Natural killer cell treated with Interleukin-12 subunit alpha and Interleukin-12 subunit beta and Interleukin-15 and Interleukin-18, amount 100 ng/mL, for 72 hours (primary cell): ENCODE data around the gene DPPA5. TPM values are rescaled to one million over a fixed set of nuclear protein-coding genes. Genes with fewer than 3 reads are reported as not detected.

Source experiments
- ATAC-seq, 2 donors: fragments of 150-1000 bp; cut with Tn5 transposase in 1 of 2; sonication (Bioruptor Pico), chemical (Tn5 transposase) in 1 of 2; 2 replicates each; pipeline ENCODE4 v1.10.0; 2021
- DNase-seq: peaks from one replicate; pipeline ENCODE4 v3.0.0; 2022; ENCODE audit warnings: low spot score
- H3K27ac Mint-ChIP-seq, 2 donors: 1 replicate in 1 of 2; 2 replicates in 1 of 2; pipeline ENCODE4 v1.8.0; 2022; ENCODE audit warnings: mixed read lengths in 2 of 2, mild to moderate bottlenecking in 1 of 2, moderate library complexity in 1 of 2
- H3K27me3 Mint-ChIP-seq, 2 donors: 1 replicate in 1 of 2; 2 replicates in 1 of 2; pipeline ENCODE4 v1.8.0; 2022; ENCODE audit warnings: mixed read lengths in 2 of 2
- H3K36me3 Mint-ChIP-seq: one replicate; pipeline ENCODE4 v1.8.0; 2022; ENCODE audit warnings: mixed read lengths
- H3K4me1 Mint-ChIP-seq, 2 donors: 1 replicate in 1 of 2; 2 replicates in 1 of 2; pipeline ENCODE4 v1.8.0; 2022; ENCODE audit warnings: low read depth in 2 of 2, mixed read lengths in 2 of 2, mild to moderate bottlenecking in 1 of 2
- H3K4me3 Mint-ChIP-seq: one replicate; pipeline ENCODE4 v1.8.0; 2022; ENCODE audit warnings: mixed read lengths
- H3K9me3 Mint-ChIP-seq: 2 replicates; pipeline ENCODE4 v1.8.0; 2022; ENCODE audit warnings: mixed read lengths
- total RNA-seq, 2 donors: library from RNA; stranded (reverse); gene quantifications; one replicate each; pipeline ENCODE4 v1.2.3, GENCODE V29; 2022

Gene DPPA5
- total RNA-seq, 2 donors from 2014 or later, result not detected

GRCh38 chr6:73375216-73375615 is 21.1 kb upstream of the DPPA5 start:
- DNase-seq (no peak), ATAC-seq (no peak)
- no peaks in the 10 kb centered on the region for H3K4me1 Mint-ChIP-seq
- H3K9me3 Mint-ChIP-seq, result no peaks in the 10 kb centered on the region
- H3K4me3 Mint-ChIP-seq, result no peak overlapping the region
- no peaks in the 10 kb centered on the region for H3K36me3 Mint-ChIP-seq
- H3K27me3 Mint-ChIP-seq, result no peaks in the 10 kb centered on the region
- no peak overlapping the region for H3K27ac Mint-ChIP-seq

DNA sequence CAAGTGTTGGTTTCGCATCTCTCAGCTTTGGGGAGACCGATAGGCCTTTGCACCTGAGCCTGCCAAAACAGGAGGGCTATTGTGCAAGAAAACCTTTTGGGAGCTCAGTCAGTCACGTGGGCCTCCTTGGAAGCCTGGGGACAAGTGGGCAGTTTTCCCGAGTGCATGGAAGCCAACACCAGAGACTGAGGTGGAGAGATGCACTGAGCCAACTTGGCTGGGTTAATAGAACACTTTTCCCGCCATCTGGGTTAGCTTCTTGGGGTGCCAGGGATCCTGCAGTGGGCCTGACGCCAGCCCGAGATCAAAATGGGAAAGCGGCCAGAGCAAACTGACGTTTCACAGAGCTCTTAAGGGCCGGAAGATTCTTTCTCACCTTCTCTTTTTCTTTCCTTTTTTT is 18.4 kb upstream of the DPPA5 start:
- Mint-ChIP-seq H3K27me3 (no peaks in the 10 kb centered on the region), H3K9me3 (no peaks in the 10 kb centered on the region)

GRCh38 chr6:73371984-73372383 is 17.9 kb upstream of the DPPA5 start:
- no peak overlapping the region for H3K27ac Mint-ChIP-seq
- ATAC-seq (no peak), DNase-seq (no peak)
- no peaks in the 10 kb centered on the region for H3K27me3 Mint-ChIP-seq
- no peak overlapping the region for H3K4me3 Mint-ChIP-seq
- no peaks in the 10 kb centered on the region for H3K36me3 Mint-ChIP-seq
- no peaks in the 10 kb centered on the region for H3K9me3 Mint-ChIP-seq
- no peaks in the 10 kb centered on the region for H3K4me1 Mint-ChIP-seq

More for the DNA sequence above, 18.4 kb upstream of the DPPA5 start:
- Mint-ChIP-seq H3K4me3 (no peak overlapping the region), H3K27ac (no peak overlapping the region), H3K4me1 (no peaks in the 10 kb centered on the region), H3K36me3 (no peaks in the 10 kb centered on the region)
- DNase-seq (no peak), ATAC-seq (no peak)

GRCh38 chr6:73369563-73369962 is 15.5 kb upstream of the DPPA5 start, which contains the start of gene OOEP:
TSS of gene OOEP (minus strand) at chr6:73369897. CDS start at chr6:73369792, 105 bp downstream.
- Mint-ChIP-seq H3K36me3 (no peaks in the 10 kb centered on the region), H3K27ac (no peak within 1 kb of the TSS), H3K4me3 (no peak within 1 kb of the TSS), H3K9me3 (no peaks in the 10 kb centered on the region), H3K4me1 (no peaks in the 10 kb centered on the region), H3K27me3 (peaks cover 0 to 3% of the 10 kb centered on the region in 2 donors)
- DNase-seq (no peak), ATAC-seq (peak in 1 of 2 donors; percentile 24)

DNA sequence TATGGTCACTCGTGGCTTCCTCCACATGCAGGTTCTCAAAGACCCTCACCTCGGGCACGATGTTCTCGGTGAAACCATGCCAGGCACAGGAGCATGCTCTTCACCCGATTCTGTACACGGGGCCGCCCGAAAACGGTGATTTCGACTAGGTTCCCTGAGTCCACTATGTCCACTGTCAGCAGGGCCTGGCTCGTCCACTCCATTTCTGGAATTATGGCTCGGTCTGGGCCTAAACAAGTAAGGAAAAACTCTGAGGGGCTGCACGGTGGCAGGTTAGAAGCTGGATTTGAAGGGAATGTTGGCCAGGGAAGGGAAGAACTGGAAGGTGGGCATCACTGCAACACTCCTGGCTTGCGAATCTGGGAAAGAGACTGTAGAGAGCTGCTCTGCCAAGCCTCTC is 15.1 kb upstream of the DPPA5 start:
- no peak overlapping the region for H3K4me3 Mint-ChIP-seq
- peaks cover 0 to 3% of the 10 kb centered on the region in 2 donors for H3K27me3 Mint-ChIP-seq
- no peak overlapping the region for H3K27ac Mint-ChIP-seq
- ATAC-seq (no peak), DNase-seq (no peak)
- H3K36me3 Mint-ChIP-seq, result no peaks in the 10 kb centered on the region
- H3K4me1 Mint-ChIP-seq, result no peaks in the 10 kb centered on the region
- H3K9me3 Mint-ChIP-seq, result no peaks in the 10 kb centered on the region

GRCh38 chr6:73368675-73369074 is 14.6 kb upstream of the DPPA5 start:
- Mint-ChIP-seq H3K27me3 (peaks cover 0 to 3% of the 10 kb centered on the region in 2 donors), H3K36me3 (no peaks in the 10 kb centered on the region), H3K9me3 (no peaks in the 10 kb centered on the region), H3K4me3 (no peak overlapping the region), H3K27ac (no peak overlapping the region), H3K4me1 (no peaks in the 10 kb centered on the region)
- DNase-seq (no peak), ATAC-seq (no peak)

DNA sequence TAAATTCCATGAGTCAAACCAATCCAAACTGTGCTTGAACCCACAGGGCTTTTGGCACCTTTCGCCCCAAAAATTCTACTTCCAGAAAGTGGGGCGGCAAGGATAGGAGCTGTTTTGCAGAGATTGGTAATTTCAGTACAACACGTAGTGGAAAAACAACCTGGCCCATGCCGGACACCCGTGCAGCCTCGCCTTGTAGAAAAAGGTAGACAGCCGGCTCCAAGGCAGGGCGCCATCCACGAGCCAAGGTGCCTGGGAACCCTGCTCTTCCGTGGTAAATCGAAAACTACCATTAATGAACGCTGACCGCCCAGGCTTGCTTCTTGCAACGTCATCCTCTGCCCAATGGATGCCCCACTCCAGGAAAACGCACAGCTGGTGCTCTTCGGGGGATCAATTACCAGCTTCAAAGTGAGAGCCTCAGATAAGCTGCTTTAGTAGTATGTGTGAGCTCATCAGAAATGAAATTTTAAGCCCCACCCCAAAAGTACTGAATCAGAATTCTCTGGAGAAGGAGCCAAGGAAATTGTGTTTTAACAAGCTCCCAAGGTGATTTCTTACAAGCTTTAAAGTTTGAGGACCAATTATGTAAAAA is 13.8 kb upstream of the DPPA5 start:
- ATAC-seq (no peak), DNase-seq (no peak)
- H3K27me3 Mint-ChIP-seq, result peaks cover 0 to 3% of the 10 kb centered on the region in 2 donors
- no peaks in the 10 kb centered on the region for H3K4me1 Mint-ChIP-seq
- no peaks in the 10 kb centered on the region for H3K9me3 Mint-ChIP-seq
- no peak overlapping the region for H3K4me3 Mint-ChIP-seq
- no peak overlapping the region for H3K27ac Mint-ChIP-seq
- H3K36me3 Mint-ChIP-seq, result no peaks in the 10 kb centered on the region

GRCh38 chr6:73364549-73364948 is 10.5 kb upstream of the DPPA5 start:
- Mint-ChIP-seq H3K4me1 (no peaks in the 10 kb centered on the region), H3K9me3 (no peaks in the 10 kb centered on the region), H3K27me3 (peaks cover 0 to 8% of the 10 kb centered on the region in 2 donors), H3K4me3 (no peak overlapping the region), H3K27ac (no peak overlapping the region), H3K36me3 (no peaks in the 10 kb centered on the region)
- DNase-seq (no peak), ATAC-seq (no peak)

DNA sequence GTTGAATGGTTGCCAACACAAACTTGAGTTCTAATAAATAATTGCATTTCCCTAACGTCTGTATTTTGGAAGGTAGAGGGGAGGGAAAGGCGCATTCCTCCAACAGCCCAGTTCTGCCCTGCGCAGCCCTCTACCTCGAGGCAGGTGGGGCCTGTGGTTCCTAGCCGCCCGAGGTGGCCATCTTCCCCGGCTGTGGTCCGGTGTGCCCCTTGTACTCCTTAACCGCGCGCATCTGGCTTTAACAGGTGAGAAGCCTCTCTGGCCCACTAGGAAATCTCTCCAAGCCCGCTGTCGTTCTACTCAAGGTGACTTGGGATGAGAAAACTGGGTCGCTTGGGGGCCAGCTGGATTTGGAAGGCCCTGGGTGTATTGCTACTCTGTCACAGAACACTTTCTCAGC is 10.0 kb upstream of the DPPA5 start:
- Mint-ChIP-seq H3K27me3 (peaks cover 0 to 8% of the 10 kb centered on the region in 2 donors), H3K9me3 (no peaks in the 10 kb centered on the region), H3K4me1 (no peaks in the 10 kb centered on the region), H3K36me3 (no peaks in the 10 kb centered on the region), H3K4me3 (no peak overlapping the region), H3K27ac (no peak overlapping the region)
- ATAC-seq, result no peak
- DNase-seq, result no peak

DNA sequence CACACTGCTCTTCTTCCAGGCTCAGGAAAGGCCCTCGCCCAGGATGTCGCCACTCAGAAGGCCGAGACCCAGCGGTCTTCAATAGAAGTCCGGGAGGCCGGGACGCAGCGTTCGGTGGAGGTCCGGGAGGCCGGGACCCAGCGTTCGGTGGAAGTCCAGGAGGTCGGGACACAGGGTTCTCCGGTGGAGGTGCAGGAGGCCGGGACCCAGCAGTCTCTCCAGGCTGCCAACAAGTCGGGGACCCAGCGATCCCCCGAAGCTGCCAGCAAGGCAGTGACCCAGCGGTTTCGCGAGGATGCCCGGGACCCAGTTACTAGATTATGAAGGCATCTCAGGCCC is 9.4 kb upstream of the DPPA5 start:
- Mint-ChIP-seq H3K4me3 (no peak overlapping the region), H3K27me3 (peaks cover 0 to 8% of the 10 kb centered on the region in 2 donors), H3K9me3 (no peaks in the 10 kb centered on the region), H3K36me3 (no peaks in the 10 kb centered on the region), H3K27ac (no peak overlapping the region), H3K4me1 (no peaks in the 10 kb centered on the region)
- no peak for ATAC-seq
- DNase-seq, result no peak

- no peak overlapping the region for H3K4me3 Mint-ChIP-seq
- no peak for DNase-seq
- no peaks in the 10 kb centered on the region for H3K36me3 Mint-ChIP-seq
- no peak overlapping the region for H3K27ac Mint-ChIP-seq
- H3K9me3 Mint-ChIP-seq, result no peaks in the 10 kb centered on the region
- no peak for ATAC-seq
- H3K27me3 Mint-ChIP-seq, result peaks cover 0 to 8% of the 10 kb centered on the region in 2 donors
- H3K4me1 Mint-ChIP-seq, result no peaks in the 10 kb centered on the region
Measured at GRCh38 chr6:73362869-73363536, 8.9 kb upstream of the DPPA5 start.

GRCh38 chr6:73362358-73362757 is 8.3 kb upstream of the DPPA5 start, which contains the start of gene KHDC3L:
TSS of gene KHDC3L (plus strand) at chr6:73362658. CDS start at chr6:73362730, 72 bp downstream.
- DNase-seq (no peak), ATAC-seq (no peak)
- no peaks in the 10 kb centered on the region for H3K36me3 Mint-ChIP-seq
- H3K4me3 Mint-ChIP-seq, result no peak within 1 kb of the TSS
- H3K4me1 Mint-ChIP-seq, result no peaks in the 10 kb centered on the region
- peaks cover 0 to 8% of the 10 kb centered on the region in 2 donors for H3K27me3 Mint-ChIP-seq
- H3K27ac Mint-ChIP-seq, result no peak within 1 kb of the TSS
- no peaks in the 10 kb centered on the region for H3K9me3 Mint-ChIP-seq

GRCh38 chr6:73349311-73349710 is 4.8 kb downstream of the DPPA5 start:
- Mint-ChIP-seq H3K27me3 (peaks cover 17 to 23% of the 10 kb centered on the region in 2 donors), H3K4me1 (peaks cover 0 to 3% of the 10 kb centered on the region in 2 donors), H3K4me3 (no peak overlapping the region), H3K36me3 (no peaks in the 10 kb centered on the region), H3K9me3 (no peaks in the 10 kb centered on the region), H3K27ac (no peak overlapping the region)
- no peak for ATAC-seq
- DNase-seq, result no peak

GRCh38 chr6:73348550-73349204 is 5.4 kb downstream of the DPPA5 start:
- Mint-ChIP-seq H3K9me3 (no peaks in the 10 kb centered on the region), H3K27me3 (peaks cover 17 to 23% of the 10 kb centered on the region in 2 donors), H3K36me3 (no peaks in the 10 kb centered on the region), H3K4me3 (no peak overlapping the region), H3K27ac (no peak overlapping the region), H3K4me1 (peaks cover 0 to 3% of the 10 kb centered on the region in 2 donors)
- DNase-seq (no peak), ATAC-seq (no peak)
